GM19328 (cell line): Measurements from ENCODE around the gene AOPEP.

Experiments
- ATAC-seq: cut with Tn5 transposase; IDR thresholded peaks from one replicate; pipeline ENCODE4 v1.9.1; 2021; ENCODE audit warnings: mild to moderate bottlenecking, moderate library complexity; ENCODE audit not compliant: unreplicated experiment

Gene AOPEP

GRCh38 chr9:95128177-95128524, 401.7 kb downstream of the AOPEP start:
- no peak for ATAC-seq

- ATAC-seq, result no peak
Observed at GRCh38 chr9:95129476-95130291, 403.2 kb downstream of the AOPEP start.

- ATAC-seq, result no peak
Observed at GRCh38 chr9:95130484-95130883, 404.0 kb downstream of the AOPEP start.

GRCh38 chr9:95131023-95131943, 404.8 kb downstream of the AOPEP start:
- ATAC-seq, result no peak

- no peak for ATAC-seq
Observed at GRCh38 chr9:95132366-95133324, 406.1 kb downstream of the AOPEP start.

- ATAC-seq, result no peak
Observed at GRCh38 chr9:95133325-95133705, 406.8 kb downstream of the AOPEP start.

- ATAC-seq, result no peak
Observed at GRCh38 chr9:95134457-95134881, 408.0 kb downstream of the AOPEP start.

- no peak for ATAC-seq
Observed at GRCh38 chr9:95135756-95136155, 409.3 kb downstream of the AOPEP start.
